Medulla oblongata (tissue), 1 donor: ENCODE data around the gene ZBP1.

Experiments used
- DNase-seq: peaks from one replicate; pipeline ENCODE4 v3.0.0-alpha.2; 2015; ENCODE audit errors: extremely low spot score

Gene ZBP1

DNA sequence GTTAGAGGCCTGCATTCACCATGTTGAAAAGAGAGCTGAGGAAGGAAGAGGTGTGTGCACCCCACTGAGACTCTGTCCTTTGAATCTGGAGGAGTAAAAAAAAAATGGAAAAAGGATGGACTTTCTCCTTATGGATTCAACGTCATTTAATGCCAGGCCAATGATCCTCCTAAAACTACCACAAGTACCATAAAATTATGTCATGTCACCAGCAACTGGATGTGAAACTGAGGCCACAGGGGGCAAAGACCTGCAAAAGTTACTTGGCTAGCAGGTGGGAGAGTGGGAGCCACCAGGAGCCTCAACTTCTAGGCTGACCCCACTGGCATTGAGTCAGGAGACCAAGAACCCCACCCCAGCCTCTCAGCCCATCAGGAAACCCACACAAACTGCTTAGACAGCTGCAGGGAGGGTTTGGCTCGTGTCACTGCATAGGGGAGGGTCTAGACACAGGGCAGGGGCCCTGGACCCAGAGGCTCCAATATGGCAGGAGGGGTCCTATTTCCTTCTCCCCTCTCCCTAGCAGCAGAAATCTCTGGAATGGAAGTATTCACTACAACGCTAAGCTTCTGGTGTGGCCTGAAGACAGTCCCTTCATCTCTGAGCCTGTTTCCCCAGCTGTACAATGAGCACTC lies 48.3 kb downstream of the ZBP1 start:
- DNase-seq = no peak

DNA sequence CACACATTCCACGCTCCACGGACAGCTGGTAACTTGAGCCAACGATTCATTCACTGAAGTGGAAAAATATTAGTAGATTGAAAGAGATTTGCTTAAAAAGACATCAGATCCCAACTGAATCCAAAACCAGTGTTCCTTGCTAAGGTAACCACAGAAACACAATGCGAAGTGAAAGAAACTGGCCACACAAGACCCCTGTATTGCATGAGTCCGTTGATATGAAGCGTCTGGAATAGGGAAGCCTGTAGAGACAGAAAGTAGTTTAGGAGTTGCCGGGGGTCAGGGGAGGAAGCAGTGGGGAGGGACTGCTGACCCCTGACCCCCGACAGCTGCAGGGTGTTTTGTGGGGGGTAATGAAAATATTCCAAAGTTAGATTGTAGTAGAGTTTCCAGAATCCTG lies 49.3 kb downstream of the ZBP1 start:
- DNase-seq = no peak

DNA sequence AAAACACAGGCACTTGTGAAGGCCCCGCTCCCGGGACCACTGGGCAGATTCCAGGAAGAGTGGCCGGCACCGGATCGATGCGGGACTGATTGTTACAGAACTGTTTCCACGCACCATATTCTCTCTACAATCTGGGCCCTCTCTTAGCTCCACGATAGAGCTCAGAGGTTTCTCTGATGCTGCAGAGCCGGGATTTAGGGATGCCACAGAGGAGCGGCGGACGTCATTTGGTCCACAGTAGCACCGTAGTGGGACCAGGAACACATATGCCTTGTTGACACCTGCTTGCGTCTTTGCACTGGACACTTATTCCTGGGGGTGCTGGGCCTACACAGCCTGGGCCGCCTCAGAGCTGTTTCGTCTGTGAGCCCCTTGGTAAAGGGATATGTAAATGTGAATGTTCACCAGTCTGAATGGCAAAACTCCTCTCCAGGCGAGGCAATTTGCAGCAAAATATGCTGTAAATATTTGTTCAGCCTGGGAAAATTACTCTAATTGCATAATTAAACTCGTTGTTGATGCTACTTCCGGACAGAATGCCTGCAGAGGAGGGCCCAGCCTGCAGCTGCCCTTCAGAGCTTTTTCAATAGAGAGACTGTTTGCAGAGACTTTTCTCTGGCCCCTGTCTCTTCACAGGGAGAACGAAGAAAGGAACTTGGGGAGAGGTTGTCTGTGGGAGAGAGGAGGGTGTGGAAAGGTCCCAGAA lies 49.9 kb downstream of the ZBP1 start:
- DNase-seq = no peak

DNA sequence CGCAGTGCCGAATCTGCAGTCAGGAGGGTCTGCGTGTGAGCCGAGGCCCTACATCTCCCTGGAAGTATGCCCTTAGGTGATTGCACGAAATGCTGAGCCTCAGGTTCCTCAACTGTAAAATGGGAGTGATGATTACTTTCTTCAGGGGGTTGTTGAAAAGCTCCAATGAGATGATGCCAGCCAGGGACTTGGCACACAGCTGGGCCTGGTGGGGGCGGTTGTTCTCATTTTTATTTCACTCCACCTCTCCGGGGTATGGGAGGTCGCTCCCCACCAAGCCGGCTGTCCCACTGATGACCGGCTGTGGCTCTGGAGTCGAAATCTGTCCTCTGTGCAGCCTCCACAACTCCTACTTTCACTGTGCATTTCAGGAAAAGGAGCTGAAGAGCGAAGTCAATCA lies 51.3 kb downstream of the ZBP1 start:
- no peak for DNase-seq

DNA sequence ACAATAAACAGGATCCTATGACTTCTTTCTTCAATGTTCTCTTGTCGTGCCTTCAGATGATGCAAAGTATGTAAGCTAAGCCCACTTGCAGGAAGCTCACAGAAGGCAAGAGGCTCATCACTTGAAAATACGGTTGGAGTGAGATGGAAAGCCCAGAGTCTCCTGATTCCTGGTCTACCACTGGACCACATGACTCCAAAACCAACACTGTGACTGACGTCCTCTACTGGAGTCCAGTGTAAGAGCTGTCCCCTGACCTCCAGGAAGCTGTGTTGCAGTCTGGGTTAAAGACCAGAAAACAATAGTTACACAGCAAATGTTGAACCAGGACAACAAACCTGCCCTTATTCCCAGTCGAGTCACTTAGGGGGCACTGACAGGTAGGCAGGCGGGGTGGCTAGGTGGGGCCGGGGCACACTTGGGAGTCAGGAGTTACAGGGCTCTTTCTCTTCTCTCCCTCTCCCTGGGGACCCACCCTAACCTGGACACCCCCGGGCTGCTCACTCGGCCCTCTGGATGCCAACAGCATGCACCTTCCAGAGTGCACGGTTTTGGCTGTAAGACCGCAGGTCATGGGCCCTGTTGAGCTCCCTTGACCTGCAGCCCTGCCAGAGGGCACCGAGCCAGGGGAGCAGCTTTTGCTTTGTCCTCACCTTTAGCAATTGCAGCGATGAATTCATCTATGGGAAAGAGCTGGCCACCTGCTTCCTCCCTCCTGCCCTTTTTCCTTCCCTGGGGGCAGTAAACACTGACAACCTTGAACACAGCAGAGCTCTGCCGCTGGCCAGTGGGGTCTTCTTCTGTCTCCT lies 51.9 kb downstream of the ZBP1 start:
- no peak for DNase-seq

DNA sequence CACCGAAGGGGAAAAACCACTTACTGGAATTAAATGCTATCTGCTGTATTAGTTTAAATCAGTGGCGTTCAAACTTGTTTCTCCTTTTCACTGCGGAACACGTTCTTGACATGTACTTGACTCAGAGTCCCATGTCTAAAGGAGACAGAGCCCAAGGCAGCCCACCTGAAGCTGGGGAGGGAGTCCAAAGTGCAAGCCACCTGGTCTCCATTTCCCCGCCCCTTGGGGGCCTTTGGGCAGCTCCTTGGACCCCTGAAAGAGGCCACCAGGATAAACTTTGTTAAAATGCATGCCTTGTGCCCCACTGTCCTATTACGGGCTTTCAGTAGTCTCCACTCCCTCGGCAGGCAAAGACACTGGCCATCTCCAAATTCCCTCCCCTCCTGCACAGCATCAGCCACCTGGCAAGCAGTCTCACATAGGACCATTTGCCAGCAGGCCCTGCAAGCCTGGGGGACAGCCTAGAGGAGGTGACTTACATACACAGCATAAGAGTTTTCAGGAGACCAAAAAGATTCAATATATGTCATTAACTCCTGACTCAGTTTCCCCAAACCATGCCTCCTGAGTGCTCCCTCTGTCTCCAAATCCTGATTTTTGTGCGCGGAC lies 52.7 kb downstream of the ZBP1 start:
- DNase-seq = no peak

DNA sequence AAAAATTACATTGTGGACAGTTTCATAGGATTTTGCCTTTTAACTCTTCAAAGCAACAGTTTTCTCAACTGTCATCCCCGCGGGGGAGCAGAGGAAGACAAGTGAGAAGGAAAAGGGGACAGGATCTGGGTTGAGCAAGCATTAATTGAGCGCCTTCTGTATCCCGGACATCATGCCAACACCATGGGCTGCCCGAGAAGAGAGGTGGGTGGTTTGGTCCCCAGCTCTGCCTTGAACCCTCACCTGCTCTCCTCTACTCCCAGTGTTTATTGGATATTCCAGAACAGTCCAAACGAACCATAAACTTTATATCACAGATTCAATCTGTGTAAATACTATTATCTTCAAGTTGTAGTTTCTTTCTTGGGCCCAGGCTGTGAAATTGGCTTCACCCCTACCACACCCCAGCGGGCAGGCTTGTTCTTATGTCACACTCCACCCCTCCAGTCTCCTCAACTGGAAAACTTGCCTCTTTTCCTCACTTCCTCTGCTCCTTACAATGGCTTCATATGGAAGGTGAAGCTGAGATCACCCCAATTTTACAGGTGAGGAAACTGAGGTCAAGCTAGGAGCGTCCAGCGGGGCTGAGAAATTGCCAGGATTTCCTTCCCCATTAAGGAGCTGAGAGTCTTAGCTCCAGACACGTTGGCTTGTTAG lies 53.3 kb downstream of the ZBP1 start:
- DNase-seq = no peak

DNA sequence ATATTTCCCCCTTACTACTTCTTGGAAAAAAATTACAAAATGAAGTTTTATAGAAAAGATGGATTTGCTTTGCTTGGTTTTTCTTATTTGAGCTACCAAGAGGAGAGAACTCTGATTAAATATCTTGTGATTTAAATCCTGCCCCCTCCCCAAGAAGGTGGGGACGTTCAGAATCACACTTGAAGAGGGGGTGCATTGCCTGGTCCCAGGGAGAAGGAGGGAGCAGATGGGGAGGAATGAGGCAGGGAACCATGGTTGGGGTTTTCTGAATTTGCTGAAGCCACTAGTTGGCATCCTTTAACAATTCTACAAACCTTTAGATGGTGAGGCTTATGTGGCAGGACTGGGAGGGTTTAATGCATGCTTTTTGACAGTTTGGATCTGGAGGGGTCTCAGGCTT lies 53.8 kb downstream of the ZBP1 start:
- no peak for DNase-seq

DNA sequence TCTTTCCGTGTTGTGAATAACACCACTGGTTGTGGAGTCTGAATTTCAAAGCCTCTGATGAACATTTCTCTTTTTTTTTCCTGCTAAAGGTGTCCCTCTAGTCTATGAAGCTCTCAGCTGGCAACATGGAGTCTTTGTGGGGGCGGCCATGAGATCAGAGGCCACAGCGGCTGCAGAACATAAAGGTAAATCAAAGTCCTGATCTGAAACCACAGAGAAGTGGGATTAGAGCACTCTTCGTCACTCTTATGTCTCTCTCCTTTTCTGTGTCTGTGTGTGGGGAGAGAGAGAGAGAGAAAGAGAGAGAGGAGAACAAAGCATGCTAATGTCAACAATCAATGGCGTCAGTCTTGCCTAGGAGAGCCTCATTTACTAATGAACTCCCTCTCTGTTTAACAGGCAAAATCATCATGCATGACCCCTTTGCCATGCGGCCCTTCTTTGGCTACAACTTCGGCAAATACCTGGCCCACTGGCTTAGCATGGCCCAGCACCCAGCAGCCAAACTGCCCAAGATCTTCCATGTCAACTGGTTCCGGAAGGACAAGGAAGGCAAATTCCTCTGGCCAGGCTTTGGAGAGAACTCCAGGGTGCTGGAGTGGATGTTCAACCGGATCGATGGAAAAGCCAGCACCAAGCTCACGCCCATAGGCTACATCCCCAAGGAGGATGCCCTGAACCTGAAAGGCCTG lies 55.1 kb downstream of the ZBP1 start:
- no peak for DNase-seq

DNA sequence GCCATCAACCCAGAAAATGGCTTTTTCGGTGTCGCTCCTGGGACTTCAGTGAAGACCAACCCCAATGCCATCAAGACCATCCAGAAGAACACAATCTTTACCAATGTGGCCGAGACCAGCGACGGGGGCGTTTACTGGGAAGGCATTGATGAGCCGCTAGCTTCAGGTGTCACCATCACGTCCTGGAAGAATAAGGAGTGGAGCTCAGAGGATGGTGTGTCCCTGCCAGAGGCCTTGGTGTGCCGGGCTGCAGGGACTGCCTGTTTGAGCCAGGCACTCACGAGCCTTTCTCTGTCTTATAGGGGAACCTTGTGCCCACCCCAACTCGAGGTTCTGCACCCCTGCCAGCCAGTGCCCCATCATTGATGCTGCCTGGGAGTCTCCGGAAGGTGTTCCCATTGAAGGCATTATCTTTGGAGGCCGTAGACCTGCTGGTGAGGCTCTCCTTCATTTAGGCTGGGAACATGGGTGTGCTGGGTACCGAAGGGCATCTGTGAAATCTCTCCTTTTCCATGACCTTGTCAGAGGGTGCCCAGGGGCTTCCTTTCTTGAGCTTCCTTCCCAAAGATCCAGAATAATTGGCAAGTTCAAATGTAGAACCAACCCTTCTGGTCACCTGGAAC lies 55.9 kb downstream of the ZBP1 start:
- DNase-seq = no peak

DNA sequence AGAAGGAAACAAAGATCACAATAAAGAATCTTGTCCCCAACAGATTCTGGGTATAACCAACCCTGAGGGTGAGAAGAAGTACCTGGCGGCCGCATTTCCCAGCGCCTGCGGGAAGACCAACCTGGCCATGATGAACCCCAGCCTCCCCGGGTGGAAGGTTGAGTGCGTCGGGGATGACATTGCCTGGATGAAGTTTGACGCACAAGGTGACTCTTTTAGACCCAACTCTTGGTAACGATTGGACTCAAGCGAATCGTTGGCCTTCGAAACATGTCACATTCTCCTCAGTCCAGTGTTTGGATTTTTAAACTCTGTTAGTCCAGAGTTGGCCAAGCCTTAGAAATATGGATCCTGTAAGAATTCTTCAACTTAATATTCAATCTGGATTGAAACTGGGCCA lies 56.7 kb downstream of the ZBP1 start:
- DNase-seq = no peak

DNA sequence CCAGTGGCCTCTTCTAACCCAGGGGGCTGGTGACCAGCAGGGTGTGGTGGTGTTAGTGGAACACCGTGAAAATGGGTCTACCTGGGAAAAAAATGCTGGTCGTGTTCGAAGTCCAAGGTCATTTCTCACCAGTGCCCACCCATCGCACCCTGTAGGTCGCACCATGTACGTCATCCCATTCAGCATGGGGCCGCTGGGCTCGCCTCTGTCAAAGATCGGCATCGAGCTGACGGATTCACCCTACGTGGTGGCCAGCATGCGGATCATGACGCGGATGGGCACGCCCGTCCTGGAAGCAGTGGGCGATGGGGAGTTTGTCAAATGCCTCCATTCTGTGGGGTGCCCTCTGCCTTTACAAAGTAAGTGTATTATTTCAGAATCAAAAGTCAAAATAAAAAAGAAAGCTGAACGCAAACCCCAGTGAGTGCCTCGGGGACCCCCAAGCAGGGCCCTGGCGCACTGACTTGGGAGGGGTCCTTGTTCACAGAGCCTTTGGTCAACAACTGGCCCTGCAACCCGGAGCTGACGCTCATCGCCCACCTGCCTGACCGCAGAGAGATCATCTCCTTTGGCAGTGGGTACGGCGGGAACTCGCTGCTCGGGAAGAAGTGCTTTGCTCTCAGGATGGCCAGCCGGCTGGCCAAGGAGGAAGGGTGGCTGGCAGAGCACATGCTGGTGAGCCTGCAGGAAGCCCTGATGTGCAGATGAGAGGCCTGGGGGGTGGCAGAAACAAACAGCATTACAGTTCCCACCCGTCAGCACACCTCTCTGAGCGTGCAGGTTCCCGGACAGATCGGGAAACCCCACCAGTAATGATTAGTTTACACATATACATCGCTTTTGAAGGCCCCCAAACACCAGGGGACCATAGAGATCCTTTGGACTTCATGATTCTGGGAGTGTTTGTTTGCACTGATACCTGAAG lies 57.4 kb downstream of the ZBP1 start:
- no peak for DNase-seq

DNA sequence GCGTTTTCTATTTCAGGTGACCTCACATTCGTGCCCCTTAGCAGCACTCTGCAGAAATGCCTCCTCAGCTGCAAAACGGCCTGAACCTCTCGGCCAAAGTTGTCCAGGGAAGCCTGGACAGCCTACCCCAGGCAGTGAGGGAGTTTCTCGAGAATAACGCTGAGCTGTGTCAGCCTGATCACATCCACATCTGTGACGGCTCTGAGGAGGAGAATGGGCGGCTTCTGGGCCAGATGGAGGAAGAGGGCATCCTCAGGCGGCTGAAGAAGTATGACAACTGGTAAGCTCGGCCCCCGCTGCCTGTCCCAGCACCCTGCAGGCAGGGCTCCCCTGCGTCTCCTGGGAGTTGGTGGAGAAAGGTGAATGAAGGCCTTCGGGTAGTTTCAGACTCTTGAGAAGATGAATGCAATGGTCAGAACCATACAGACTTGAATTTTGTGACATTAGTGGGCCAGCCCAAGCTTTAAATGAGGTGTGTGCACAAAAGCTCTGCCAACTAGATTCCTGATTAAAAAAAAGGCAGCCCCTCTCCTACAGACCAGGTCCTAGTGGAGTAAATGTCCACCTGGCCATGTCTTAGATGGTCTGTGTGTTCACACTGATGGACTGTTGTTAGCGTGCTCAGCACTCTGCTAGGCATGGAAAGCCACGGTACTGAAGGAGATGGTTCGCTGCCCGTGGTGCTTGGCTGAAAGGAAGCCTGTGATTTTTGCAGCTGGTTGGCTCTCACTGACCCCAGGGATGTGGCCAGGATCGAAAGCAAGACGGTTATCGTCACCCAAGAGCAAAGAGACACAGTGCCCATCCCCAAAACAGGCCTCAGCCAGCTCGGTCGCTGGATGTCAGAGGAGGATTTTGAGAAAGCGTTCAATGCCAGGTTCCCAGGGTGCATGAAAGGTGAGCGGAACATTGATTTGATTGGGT lies 58.6 kb downstream of the ZBP1 start:
- DNase-seq = no peak

DNA sequence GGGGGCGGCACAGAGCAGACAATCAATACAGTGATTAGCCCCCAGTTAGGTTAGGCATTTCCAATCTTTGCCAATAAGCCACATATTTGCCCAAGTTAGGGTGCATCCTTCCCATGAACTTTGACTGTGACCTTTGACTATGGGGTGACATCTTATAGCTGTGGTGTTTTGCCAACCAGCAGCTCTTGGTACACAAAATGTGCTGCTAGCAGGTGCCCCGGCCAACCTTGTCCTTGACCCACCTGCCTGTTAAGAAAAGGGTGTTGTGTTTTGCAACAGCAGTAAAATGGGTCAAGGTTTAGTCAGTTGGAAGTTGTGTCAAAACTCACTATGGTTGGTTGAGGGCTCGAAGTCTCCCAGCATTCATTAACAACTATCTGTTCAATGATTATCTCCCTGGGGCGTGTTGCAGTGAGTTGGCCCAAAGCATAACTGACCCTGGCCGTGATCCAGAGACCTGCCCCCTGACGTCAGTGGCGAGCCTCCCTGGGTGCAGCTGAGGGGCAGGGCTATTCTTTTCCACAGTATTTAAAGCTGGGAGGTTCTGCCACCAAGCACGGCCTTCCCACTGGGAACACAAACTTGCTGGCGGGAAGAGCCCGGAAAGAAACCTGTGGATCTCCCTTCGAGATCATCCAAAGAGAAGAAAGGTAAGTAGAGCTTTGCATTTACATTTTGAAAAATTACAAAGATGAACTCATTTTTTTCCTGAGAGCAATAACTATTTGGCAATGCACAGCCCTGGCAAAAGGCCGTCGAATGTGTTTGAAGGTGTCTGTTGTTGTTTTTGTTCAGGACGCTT lies 59.5 kb downstream of the ZBP1 start, which contains the start of gene PCK1:
TSS of gene PCK1 (plus strand) at position 557 of the 802 bp plus-strand sequence. CDS start 302 bp downstream, outside the sequence.
- no peak for DNase-seq

DNA sequence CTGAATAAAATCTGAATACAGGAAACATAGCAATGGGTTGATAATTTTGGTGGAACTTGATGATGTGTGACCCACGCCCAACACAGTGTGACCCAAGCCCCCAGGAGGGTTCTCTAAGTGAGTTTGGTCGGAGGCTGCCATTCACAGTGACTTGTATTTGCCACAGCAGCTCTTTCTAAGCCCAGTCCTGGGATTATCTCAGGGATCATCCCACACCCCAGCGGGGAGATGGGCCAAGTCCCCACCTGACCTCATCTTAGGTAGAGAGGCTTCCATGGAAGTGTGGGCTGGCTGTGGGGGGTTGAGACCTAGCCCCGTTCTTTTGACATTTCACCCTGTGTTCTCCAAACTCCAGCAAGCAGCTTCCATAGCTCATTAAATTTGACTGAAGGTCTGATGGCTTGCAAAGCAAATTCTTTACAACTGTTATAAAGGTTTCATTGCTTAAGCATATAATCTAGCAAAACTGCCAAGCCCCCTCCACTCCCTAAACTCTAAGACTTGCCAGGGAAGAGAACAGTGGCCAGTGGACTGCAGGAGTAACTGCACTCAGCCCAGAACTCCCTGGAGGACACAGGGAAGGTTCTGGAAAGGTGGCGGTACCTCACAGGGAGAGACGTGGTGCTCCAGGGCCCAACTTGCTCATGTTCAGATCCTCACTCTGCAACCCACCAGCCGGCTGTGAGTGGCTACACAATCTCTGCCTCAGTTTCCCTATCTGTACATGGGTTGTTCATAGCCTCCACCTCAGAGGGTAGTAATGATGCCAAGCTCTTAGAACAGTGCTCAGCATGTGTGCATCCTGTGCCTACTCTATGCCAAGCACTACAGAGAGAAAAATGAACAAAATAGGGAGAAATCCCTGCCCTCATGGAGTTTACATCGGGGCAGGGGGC lies 60.3 kb downstream of the ZBP1 start:
- no peak for DNase-seq

DNA sequence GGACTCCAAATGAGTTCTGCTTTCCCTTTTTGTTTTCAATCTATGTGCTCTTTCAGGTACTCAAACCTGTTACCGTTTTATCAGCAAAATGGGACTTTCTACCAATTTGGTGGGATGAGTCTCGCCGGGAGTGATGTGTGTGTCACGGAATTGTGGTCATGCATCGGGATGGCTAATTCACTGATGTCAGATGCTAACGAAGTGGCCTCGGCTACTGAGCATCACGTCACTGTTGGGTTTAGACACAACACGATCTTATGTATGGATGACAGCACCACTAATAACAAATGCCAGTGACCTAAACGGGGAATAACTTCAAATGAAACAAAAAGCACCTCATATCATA lies 61.0 kb downstream of the ZBP1 start:
- no peak for DNase-seq
